Measurements from ENCODE around the gene IRAK2. TPM values are rescaled to one million over a fixed set of nuclear protein-coding genes. Genes with fewer than 3 reads are reported as not detected.

The IRAK2 gene, protein sequence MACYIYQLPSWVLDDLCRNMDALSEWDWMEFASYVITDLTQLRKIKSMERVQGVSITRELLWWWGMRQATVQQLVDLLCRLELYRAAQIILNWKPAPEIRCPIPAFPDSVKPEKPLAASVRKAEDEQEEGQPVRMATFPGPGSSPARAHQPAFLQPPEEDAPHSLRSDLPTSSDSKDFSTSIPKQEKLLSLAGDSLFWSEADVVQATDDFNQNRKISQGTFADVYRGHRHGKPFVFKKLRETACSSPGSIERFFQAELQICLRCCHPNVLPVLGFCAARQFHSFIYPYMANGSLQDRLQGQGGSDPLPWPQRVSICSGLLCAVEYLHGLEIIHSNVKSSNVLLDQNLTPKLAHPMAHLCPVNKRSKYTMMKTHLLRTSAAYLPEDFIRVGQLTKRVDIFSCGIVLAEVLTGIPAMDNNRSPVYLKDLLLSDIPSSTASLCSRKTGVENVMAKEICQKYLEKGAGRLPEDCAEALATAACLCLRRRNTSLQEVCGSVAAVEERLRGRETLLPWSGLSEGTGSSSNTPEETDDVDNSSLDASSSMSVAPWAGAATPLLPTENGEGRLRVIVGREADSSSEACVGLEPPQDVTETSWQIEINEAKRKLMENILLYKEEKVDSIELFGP
- 0.37 and 0.61 TPM in 2 replicates for total RNA-seq (2021)
- long read RNA-seq, partial matches to known transcripts: 0 of 2 reads
- long read RNA-seq, other reads (novel, unspliced or antisense): 0 of 2 reads

DNA sequence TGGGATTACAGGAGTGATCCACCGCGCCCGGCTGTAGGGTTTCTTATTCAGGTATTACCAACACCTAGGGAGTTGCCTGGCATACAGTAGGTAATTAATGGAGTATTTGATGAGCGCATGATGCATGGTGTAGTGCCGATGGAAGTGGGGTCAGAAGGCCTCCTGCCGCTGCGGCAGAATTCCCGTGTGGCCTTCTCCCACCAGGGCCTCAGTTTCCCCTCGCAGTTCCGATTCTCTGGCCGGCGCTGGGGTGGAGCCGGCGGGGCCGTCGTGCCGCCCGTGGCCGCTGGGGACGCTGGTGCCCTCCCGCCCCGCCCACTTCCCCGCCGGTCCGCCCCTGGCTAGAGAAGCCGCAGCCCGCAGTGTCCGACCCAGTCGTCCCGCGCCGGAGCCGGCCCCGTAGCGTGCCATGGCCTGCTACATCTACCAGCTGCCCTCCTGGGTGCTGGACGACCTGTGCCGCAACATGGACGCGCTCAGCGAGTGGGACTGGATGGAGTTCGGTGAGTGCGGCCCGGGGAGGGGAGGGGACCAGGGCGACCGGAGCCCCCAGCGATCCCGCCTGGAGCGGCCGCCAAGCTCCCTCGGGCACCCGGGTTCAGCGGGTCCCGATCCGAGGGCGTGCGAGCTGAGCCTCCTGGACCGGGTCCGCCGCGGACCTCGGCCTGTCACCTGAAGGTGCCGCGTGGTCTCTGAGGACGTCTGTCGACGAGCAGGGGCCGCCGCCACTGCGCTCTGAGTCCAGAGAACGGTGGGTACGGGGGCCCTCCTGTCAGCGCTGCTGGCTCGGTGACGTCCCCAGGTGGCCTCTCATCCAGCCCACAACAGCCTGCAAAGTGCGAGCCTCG, at the start of gene IRAK2:
Gene IRAK2 (plus strand): TSS at position 374 of the 848 bp plus-strand sequence. CDS start 36 bp downstream, at position 410.
- H3K9ac ChIP-seq (ENCODE audit: extremely low read depth, insufficient read length, low read length): peak within 1 kb of the TSS; percentile 55
- H3K4me2 ChIP-seq (ENCODE audit: insufficient read depth, insufficient read length, low read length): peak within 1 kb of the TSS; percentile 66
- no peaks in the 10 kb centered on the region for H4K20me1 ChIP-seq (ENCODE audit: control insufficient read depth, insufficient read depth, insufficient read length)
- no peak within 1 kb of the TSS for H3K18ac ChIP-seq (ENCODE audit: insufficient read length, low read depth, low read length)
- peak within 1 kb of the TSS; percentile 69 to 80 for H3K4me3 Mint-ChIP-seq
- peaks cover 14% of the 10 kb centered on the region in 2 experiments for H3K9me3 Mint-ChIP-seq
- H3K4me1 ChIP-seq (ENCODE audit: insufficient read depth, low read length): no peaks in the 10 kb centered on the region
- peaks cover 7 to 13% (median 12%) of the 10 kb centered on the region in 3 experiments for H3K36me3 Mint-ChIP-seq (ENCODE audit: insufficient read depth in 1 of 3, low read depth in 3 of 3)
- H2AK5ac ChIP-seq (ENCODE audit: insufficient read length, low read length): no peak within 1 kb of the TSS
- no peak within 1 kb of the TSS for H3K14ac ChIP-seq (ENCODE audit: insufficient read depth, low read length)
- no peak within 1 kb of the TSS for H3T11ph ChIP-seq (ENCODE audit: low read length)
- no peak within 1 kb of the TSS for H2BK20ac ChIP-seq (ENCODE audit: low read depth, low read length, poor library complexity, severe bottlenecking)
- H3K23ac ChIP-seq (ENCODE audit: insufficient read length, low read depth, low read length): no peak within 1 kb of the TSS
- peaks cover 9% of the 10 kb centered on the region for H3K27me3 Mint-ChIP-seq (ENCODE audit: low read depth)
- no peak within 1 kb of the TSS for H3K27ac Mint-ChIP-seq
- no peak within 1 kb of the TSS for H3K4ac ChIP-seq (ENCODE audit: low read depth, low read length)
- no peak within 1 kb of the TSS for H2BK5ac ChIP-seq (ENCODE audit: insufficient read length, low read length)
- peaks cover 5% of the 10 kb centered on the region for H3K23me2 ChIP-seq (ENCODE audit: insufficient read length, low read depth, low read length, poor library complexity, severe bottlenecking)
- H4K8ac ChIP-seq (replicated peaks; ENCODE audit: insufficient read length, low read depth, low read length): no peak within 1 kb of the TSS
- H2BK15ac ChIP-seq (ENCODE audit: low read depth, low read length): no peak within 1 kb of the TSS; the same call in 1 of the 2 replicates
- H2AFZ ChIP-seq (ENCODE audit: low read length): peak within 1 kb of the TSS; percentile 5
- no peak within 1 kb of the TSS for H2BK120ac ChIP-seq (ENCODE audit: low read depth, low read length, poor library complexity, severe bottlenecking)
- no peak within 1 kb of the TSS for H4K91ac ChIP-seq (ENCODE audit: insufficient read length, low read depth, low read length)
- no peak within 1 kb of the TSS for H3K27ac ChIP-seq (ENCODE audit: insufficient read length, low read depth, low read length)
- DNase-seq: peak; percentile 79
- no peak within 1 kb of the TSS for H3K56ac ChIP-seq (ENCODE audit: insufficient read length, low read depth, low read length)
- no peaks in the 10 kb centered on the region for H3K27me3 ChIP-seq (ENCODE audit: insufficient read depth, low read length)
- TF ChIP-seq, protein P1, sequence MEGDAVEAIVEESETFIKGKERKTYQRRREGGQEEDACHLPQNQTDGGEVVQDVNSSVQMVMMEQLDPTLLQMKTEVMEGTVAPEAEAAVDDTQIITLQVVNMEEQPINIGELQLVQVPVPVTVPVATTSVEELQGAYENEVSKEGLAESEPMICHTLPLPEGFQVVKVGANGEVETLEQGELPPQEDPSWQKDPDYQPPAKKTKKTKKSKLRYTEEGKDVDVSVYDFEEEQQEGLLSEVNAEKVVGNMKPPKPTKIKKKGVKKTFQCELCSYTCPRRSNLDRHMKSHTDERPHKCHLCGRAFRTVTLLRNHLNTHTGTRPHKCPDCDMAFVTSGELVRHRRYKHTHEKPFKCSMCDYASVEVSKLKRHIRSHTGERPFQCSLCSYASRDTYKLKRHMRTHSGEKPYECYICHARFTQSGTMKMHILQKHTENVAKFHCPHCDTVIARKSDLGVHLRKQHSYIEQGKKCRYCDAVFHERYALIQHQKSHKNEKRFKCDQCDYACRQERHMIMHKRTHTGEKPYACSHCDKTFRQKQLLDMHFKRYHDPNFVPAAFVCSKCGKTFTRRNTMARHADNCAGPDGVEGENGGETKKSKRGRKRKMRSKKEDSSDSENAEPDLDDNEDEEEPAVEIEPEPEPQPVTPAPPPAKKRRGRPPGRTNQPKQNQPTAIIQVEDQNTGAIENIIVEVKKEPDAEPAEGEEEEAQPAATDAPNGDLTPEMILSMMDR (conservative IDR thresholded peaks at IDR 0.05): peak; percentile 91
- H2BK12ac ChIP-seq (ENCODE audit: insufficient read length, low read depth, low read length): no peak within 1 kb of the TSS
- H3K9me3 ChIP-seq (ENCODE audit: control insufficient read depth, low read depth, low read length): no peaks in the 10 kb centered on the region
- H3K79me2 ChIP-seq (ENCODE audit: insufficient read depth, low read length): no peaks in the 10 kb centered on the region
- H4K5ac ChIP-seq (ENCODE audit: insufficient read length, low read depth, low read length): no peak within 1 kb of the TSS
- peaks cover 11 to 14% of the 10 kb centered on the region in 2 experiments for H3K4me1 Mint-ChIP-seq
- WGBS (ENCODE audit: extremely low coverage, insufficient read length, low lambda C conversion rate): no CpG with 5 or more reads among the region's 76 CpGs
- H3K79me1 ChIP-seq (ENCODE audit: insufficient read depth, low read depth, low read length, poor library complexity, severe bottlenecking): no peaks in the 10 kb centered on the region

Measured in H9 (cell line).